SU-DHL-6 (cell line): ENCODE measurements around the gene WNK1.

Source experiments
- H2AFZ ChIP-seq: fragments of 200-600 bp; sonication (generic); 2 replicates; pipeline ENCODE4 v1.6.1; 2014; ENCODE audit warnings: low read depth, mild to moderate bottlenecking, moderate library complexity, mixed read lengths, antibody characterized with exemption, low read length; ENCODE audit not compliant: severe bottlenecking
- H3F3A ChIP-seq: fragments of 200-600 bp; shearing (Covaris generic); 2 replicates; pipeline ENCODE4 v1.6.0; 2016; ENCODE audit warnings: antibody characterized with exemption, mild to moderate bottlenecking; ENCODE audit not compliant: insufficient read depth
- H3K27ac ChIP-seq: fragments of 200-600 bp; sonication (generic); 2 replicates; pipeline ENCODE4 v1.5.1; 2016; ENCODE audit warnings: low read depth, mild to moderate bottlenecking, low read length, moderate library complexity, mixed read lengths
- H3K27me3 ChIP-seq: fragments of 200-600 bp; sonication (generic), shearing (Covaris generic); 2 replicates; pipeline ENCODE4 v1.6.0; 2014; ENCODE audit warnings: mild to moderate bottlenecking, low read length
- H3K36me3 ChIP-seq: fragments of 200-600 bp; sonication (generic); 2 replicates; pipeline ENCODE4 v1.6.1; 2014; ENCODE audit warnings: mild to moderate bottlenecking, low read length, mixed read lengths
- H3K4me2 ChIP-seq: fragments of 300-600, 200-600 bp; shearing (Covaris generic), sonication (generic); 2 replicates; pipeline ENCODE4 v1.6.0; 2014; ENCODE audit warnings: low read length, low read depth, mild to moderate bottlenecking; ENCODE audit not compliant: poor library complexity, severe bottlenecking
- H3K4me3 ChIP-seq: fragments of 200-600 bp; sonication (generic); 2 replicates; pipeline ENCODE4 v1.5.1; 2014; ENCODE audit warnings: antibody characterized with exemption, low read length, mild to moderate bottlenecking, mixed read lengths; ENCODE audit not compliant: insufficient read depth, poor library complexity, severe bottlenecking
- H3K79me2 ChIP-seq: fragments of 200-600 bp; sonication (generic); 2 replicates; pipeline ENCODE4 v1.6.1; 2014; ENCODE audit warnings: mild to moderate bottlenecking, low read length, moderate library complexity; ENCODE audit not compliant: insufficient read depth
- H3K9ac ChIP-seq: fragments of 200-600 bp; sonication (generic); 2 replicates; pipeline ENCODE4 v1.7.0; 2014; ENCODE audit warnings: mild to moderate bottlenecking, low read length
- H3K9me2 ChIP-seq: fragments of 200-600 bp; sonication (generic); replicated peaks from 2 replicates; pipeline ENCODE4 v1.6.1; 2014; ENCODE audit warnings: low read length; ENCODE audit not compliant: insufficient read depth
- H3K9me3 ChIP-seq: fragments of 200-600 bp; sonication (generic); 2 replicates; pipeline ENCODE4 v1.6.1; 2014; ENCODE audit warnings: low read length, mixed read lengths; ENCODE audit not compliant: insufficient read depth
- H4K20me1 ChIP-seq: fragments of 200-600 bp; sonication (generic); 2 replicates; pipeline ENCODE4 v1.6.1; 2014; ENCODE audit warnings: low read depth, mild to moderate bottlenecking, antibody characterized with exemption, low read length, moderate library complexity, mixed read lengths
- CTCF ChIP-seq: fragments of 200-600 bp; sonication (generic); IDR thresholded peaks from one replicate; pipeline ENCODE4 v1.5.1; 2017; ENCODE audit warnings: antibody characterized with exemption, mild to moderate bottlenecking, low read length, moderate library complexity; ENCODE audit not compliant: insufficient read depth, poor library complexity, severe bottlenecking
- EZH2phosphoT487 ChIP-seq: fragments of 200-600 bp; sonication (generic), shearing (Covaris generic); conservative IDR thresholded peaks from 2 replicates; pipeline ENCODE4 v1.6.1; 2018; ENCODE audit warnings: mild to moderate bottlenecking, antibody characterized with exemption, low read length, moderate library complexity, mixed read lengths

The WNK1 gene

GRCh38 chr12:911191-911826, 158.9 kb downstream of the WNK1 start:
- H4K20me1 ChIP-seq = no peaks in the 10 kb centered on the region
- TF ChIP-seq EZH2phosphoT487 (no peak), CTCF (no peak)
- H3K9me3 ChIP-seq = no peaks in the 10 kb centered on the region
- H3K27me3 ChIP-seq = no peaks in the 10 kb centered on the region
- no peak overlapping the region for H3K4me2 ChIP-seq
- H3K79me2 ChIP-seq = no peaks in the 10 kb centered on the region
- H3K36me3 ChIP-seq = peaks cover 10% of the 10 kb centered on the region; the same call in 1 of the 2 replicates
- H2AFZ ChIP-seq = no peak overlapping the region
- H3K9ac ChIP-seq = no peak overlapping the region
- H3F3A ChIP-seq = peaks cover 19% of the 10 kb centered on the region; the same call in 1 of the 2 replicates
- H3K9me2 ChIP-seq = no peaks in the 10 kb centered on the region
- no peak overlapping the region for H3K4me3 ChIP-seq
- no peak overlapping the region for H3K27ac ChIP-seq

GRCh38 chr12:912466-913235, 160.3 kb downstream of the WNK1 start:
- H3K9ac ChIP-seq = no peak overlapping the region
- H2AFZ ChIP-seq = no peak overlapping the region
- H3K4me3 ChIP-seq = no peak overlapping the region
- no peaks in the 10 kb centered on the region for H3K79me2 ChIP-seq
- peaks cover 19% of the 10 kb centered on the region; the same call in 1 of the 2 replicates for H3F3A ChIP-seq
- H3K9me2 ChIP-seq = no peaks in the 10 kb centered on the region
- peaks cover 10% of the 10 kb centered on the region; the same call in 1 of the 2 replicates for H3K36me3 ChIP-seq
- H3K4me2 ChIP-seq = no peak overlapping the region
- H3K9me3 ChIP-seq = no peaks in the 10 kb centered on the region
- no peaks in the 10 kb centered on the region for H4K20me1 ChIP-seq
- TF ChIP-seq EZH2phosphoT487 (no peak), CTCF (no peak)
- H3K27me3 ChIP-seq = no peaks in the 10 kb centered on the region
- H3K27ac ChIP-seq = no peak overlapping the region

- no peaks in the 10 kb centered on the region for H4K20me1 ChIP-seq
- no peak overlapping the region for H2AFZ ChIP-seq
- no peak overlapping the region for H3K4me2 ChIP-seq
- H3K9me3 ChIP-seq = no peaks in the 10 kb centered on the region
- H3K9me2 ChIP-seq = no peaks in the 10 kb centered on the region
- H3K36me3 ChIP-seq = peaks cover 10% of the 10 kb centered on the region; the same call in 1 of the 2 replicates
- no peak for TF ChIP-seq CTCF
- TF ChIP-seq EZH2phosphoT487 = no peak
- H3K79me2 ChIP-seq = no peaks in the 10 kb centered on the region
- H3K4me3 ChIP-seq = no peak overlapping the region
- H3F3A ChIP-seq = peaks cover 16% of the 10 kb centered on the region; the same call in 1 of the 2 replicates
- H3K27me3 ChIP-seq = no peaks in the 10 kb centered on the region
- H3K9ac ChIP-seq = no peak overlapping the region
- H3K27ac ChIP-seq = no peak overlapping the region
Observed at GRCh38 chr12:913919-914698, 161.7 kb downstream of the WNK1 start.
